Astrocyte of the spinal cord (primary cell): ENCODE measurements around the gene LENG1.

ENCODE experiments used
- DNase-seq: peaks from one replicate; pipeline ENCODE4 v3.0.0; 2011; ENCODE audit warnings: low read depth, low spot score
- H3K4me3 ChIP-seq: 2 replicates; pipeline ENCODE4 v1.5.1; 2011; ENCODE audit warnings: low read depth, mild to moderate bottlenecking, low read length, moderate library complexity
- in situ Hi-C: cut with HindIII; loops from 2 replicates; pipeline ENCODE4 v1.10.0; 2017; ENCODE audit warnings: low sequenced_read_pairs
- TF ChIP-seq, protein P1 (sequence below): IDR thresholded peaks from 2 replicates; pipeline ENCODE4 v1.5.1; 2012; ENCODE audit warnings: low read depth, mild to moderate bottlenecking, low read length, inconsistent platforms

Gene LENG1

DNA sequence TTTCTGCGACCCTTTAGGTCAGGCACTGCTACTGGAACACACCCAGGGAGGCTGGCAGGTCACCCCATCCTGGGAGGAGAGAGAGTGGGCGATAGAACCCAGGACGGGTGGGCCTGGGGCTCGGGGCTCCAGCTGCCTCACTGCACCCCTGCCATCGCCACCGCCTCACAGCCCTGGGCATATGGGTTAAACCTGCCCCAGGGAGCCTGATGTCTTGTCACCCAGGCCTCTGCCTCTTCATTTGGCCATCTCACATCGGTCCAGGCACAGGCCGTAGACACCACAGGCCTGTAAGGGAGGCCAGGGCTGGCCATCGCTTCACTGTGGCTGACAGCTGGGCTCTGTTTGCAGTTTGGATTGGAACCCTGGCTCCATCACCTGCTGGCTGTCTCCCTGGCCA is 33.8 kb downstream of the LENG1 start:
- no peak overlapping the region for H3K4me3 ChIP-seq
- in situ Hi-C loops: no loop called here
- TF ChIP-seq, protein P1, sequence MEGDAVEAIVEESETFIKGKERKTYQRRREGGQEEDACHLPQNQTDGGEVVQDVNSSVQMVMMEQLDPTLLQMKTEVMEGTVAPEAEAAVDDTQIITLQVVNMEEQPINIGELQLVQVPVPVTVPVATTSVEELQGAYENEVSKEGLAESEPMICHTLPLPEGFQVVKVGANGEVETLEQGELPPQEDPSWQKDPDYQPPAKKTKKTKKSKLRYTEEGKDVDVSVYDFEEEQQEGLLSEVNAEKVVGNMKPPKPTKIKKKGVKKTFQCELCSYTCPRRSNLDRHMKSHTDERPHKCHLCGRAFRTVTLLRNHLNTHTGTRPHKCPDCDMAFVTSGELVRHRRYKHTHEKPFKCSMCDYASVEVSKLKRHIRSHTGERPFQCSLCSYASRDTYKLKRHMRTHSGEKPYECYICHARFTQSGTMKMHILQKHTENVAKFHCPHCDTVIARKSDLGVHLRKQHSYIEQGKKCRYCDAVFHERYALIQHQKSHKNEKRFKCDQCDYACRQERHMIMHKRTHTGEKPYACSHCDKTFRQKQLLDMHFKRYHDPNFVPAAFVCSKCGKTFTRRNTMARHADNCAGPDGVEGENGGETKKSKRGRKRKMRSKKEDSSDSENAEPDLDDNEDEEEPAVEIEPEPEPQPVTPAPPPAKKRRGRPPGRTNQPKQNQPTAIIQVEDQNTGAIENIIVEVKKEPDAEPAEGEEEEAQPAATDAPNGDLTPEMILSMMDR: no peak
- no peak for DNase-seq

DNA sequence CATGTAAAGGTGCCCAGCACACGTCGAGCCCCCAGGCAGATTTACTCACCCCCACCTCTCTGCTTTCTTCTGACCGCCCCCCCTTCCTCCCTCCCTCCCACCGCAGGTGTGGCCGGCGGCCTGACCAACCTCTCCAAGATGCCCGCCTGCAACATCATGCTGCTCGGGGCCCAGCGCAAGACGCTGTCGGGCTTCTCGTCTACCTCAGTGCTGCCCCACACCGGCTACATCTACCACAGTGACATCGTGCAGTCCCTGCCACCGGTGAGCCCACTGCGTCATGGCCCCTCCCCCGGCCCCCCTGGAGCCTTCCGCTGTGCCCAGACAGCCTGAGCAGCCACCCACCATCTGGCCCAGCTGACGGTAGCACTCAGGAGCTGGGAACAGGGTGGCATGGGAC is 35.1 kb downstream of the LENG1 start:
- TF ChIP-seq, protein P1: no peak
- H3K4me3 ChIP-seq: no peak overlapping the region
- no peak for DNase-seq
- in situ Hi-C loops: no loop called here

DNA sequence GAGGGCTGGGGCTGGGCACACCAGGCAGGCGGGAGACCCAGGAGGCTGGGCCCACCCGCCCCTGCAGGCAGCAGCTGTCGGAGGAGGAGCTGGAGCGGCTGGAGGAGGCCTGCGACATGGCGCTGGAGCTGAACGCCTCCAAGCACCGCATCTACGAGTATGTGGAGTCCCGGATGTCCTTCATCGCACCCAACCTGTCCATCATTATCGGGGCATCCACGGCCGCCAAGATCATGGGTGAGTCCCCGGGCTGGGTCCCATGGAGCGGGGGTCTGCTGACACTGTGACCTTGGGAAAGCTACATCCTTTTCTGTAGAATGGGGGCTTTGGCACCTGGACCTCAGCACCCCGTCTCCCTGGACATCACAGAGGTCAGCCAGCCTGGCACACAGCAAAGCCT is 35.8 kb downstream of the LENG1 start:
- no peak for DNase-seq
- H3K4me3 ChIP-seq: no peak overlapping the region
- in situ Hi-C loops: no loop called here
- TF ChIP-seq, protein P1: no peak

DNA sequence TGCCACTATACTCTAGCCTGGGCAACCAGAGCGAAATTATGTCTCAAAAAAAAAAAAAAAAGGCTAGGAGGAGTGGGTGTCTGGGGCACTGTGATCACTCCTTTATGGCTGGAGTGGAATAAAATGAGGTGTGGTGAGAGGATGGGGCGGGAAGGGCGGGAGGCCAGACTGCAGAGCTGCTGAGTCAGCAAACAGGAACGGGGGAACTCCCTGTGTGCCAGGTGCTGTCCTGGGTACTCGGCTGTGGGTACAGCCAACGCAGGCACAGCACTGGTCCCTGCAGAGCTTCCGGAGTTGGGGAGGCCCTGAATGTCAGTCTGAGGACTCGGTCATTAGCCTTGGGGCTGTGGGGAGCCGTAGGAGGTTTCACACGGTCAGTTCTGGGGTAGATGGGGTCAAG is 38.3 kb downstream of the LENG1 start:
- TF ChIP-seq, protein P1: no peak
- no peak overlapping the region for H3K4me3 ChIP-seq
- DNase-seq: no peak
- in situ Hi-C loops: no loop called here

DNA sequence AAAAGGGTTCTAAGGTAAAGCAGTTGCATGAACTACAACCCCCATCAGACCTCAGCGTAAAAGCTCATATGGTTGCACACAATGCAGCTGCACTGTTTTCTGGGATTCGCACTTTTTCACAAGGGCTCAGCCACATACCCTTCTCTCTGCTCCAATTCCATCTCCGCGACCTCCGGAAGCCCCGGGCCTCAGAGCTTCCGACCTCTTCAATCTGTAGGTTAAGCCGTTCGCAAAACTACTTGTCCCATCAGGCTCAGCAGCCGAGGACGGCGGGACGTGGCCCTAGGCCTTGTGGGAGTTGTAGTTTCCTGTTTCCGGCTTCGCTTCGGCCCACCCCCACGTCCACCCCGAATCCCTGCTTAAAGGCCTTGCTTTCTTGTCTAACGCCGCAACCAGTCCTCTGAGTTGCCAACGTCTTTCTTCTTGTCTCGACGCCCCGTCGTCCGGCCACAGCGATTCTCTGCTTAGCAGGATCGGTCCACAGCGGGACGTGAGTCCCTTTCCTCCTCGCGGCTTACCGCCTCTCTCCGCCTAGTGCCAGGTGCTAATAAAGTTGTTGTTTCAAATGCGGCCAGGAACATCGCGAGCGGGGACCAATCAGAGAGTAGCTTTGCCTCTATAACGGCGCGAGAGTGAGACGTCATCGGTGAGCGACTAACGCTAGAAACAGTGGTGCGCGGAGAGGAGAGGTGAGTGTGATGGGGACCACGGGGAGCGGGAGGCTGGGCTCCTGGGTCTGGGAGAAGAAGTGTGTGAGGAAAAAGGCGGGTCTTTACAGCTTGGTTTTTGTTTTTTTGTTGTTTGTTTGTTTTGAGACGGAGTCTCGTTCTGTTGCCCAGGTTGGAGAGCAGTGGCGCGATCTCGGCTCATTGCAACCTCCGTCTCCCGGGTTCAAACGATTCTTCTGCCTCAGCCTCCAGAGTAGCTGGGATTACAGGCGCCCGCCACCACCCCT is 44.1 kb downstream of the LENG1 start, which contains the start of the genes PRPF31 and TFPT:
TSS of gene PRPF31 (plus strand) at position 646 of the 955 bp plus-strand sequence. CDS start 2,525 bp downstream, outside the sequence.
TSS of gene TFPT (minus strand) at position 549 of the 955 bp plus-strand sequence. CDS start at position 161, 388 bp downstream.
- in situ Hi-C loops: no loop called here
- peak within 1 kb of the TSS; percentile 82 for H3K4me3 ChIP-seq
- DNase-seq: peak; percentile 98
- TF ChIP-seq, protein P1: no peak

DNA sequence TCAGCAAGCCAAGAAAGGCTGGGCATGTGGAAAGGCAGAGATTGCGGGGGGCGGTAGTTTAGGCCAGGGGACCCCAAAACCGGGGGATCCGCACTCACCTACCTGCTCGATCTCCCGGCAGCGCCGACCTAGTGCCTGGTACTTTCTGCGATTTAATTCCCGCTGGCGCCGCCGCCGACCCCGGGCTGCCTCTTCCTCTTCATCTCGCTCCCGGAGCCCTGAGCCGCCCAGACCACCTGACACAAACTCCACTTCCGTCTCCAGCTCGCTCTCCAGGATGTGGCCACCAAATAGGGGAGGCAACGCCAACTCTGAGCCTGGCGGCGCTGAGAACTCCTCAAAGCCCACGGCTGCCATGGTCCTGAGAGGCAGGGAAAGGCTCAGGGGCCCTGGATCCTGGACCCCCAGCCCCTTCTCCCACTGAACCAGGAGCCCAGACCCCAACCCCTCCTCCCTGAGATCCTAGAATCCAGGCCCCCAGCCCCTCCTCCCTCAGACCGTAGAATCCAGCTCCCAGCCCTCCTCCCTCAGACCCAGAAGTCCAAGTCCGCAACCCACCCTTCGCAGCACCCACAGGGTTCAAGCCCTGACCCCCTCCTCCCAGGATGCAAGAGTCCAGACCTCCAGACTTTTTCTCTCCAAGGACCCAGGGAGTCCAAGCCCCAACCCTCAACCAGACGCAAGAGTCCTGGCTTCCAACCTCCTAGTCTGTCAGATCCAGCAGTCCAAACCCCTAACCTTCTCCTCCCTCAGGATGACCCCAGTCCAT is 45.0 kb downstream of the LENG1 start:
- DNase-seq: peak; percentile 20
- peak overlapping the region; percentile 82 for H3K4me3 ChIP-seq
- TF ChIP-seq, protein P1: no peak
- in situ Hi-C loops: no loop called here
